ENCODE data around the gene PKD1L1.

PKD1L1 gene

DNA sequence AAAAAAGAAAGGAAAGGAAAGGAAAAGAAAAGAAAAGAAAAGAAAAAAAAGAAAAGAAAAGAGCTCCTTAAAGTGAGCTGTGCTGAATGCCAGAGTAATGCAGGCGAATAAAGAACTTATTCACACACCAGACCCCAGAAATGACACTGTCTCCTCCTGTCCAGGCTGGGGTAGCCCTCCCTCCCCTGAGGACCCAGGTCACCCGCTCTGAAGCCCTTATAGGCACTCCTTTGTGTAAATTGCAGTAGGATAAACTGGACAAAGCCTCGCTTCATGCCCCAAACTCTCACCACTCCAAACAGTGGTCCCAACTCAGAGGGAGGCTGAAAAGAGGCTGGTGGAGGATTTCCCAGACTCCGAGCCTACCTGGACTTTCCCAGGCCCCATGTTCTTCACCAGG, 46.3 kb downstream of the PKD1L1 start:
- DNase-seq: no peak

DNA sequence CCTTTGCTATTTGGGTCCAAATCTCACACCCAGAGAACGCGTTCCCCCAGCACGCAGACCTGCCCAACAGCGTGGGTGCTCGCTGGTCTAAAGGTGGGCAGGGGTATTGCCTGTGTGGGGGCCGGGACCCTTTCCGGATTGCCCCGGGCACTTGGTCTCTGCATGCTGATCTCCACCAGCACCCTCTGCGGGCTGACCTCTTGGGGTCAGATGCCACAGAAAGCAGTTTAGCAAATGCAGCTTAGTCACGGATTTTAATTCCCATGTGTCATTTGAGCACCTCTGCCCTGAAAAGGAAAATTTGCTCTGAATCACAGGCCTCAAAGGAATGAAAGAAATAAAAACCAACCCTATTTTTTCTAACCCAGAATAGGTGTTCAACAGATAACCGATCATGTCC, 46.7 kb downstream of the PKD1L1 start:
- no peak for DNase-seq

- DNase-seq: no peak
Observed at GRCh38 chr7:47897831-47898230, 50.4 kb downstream of the PKD1L1 start.

DNA sequence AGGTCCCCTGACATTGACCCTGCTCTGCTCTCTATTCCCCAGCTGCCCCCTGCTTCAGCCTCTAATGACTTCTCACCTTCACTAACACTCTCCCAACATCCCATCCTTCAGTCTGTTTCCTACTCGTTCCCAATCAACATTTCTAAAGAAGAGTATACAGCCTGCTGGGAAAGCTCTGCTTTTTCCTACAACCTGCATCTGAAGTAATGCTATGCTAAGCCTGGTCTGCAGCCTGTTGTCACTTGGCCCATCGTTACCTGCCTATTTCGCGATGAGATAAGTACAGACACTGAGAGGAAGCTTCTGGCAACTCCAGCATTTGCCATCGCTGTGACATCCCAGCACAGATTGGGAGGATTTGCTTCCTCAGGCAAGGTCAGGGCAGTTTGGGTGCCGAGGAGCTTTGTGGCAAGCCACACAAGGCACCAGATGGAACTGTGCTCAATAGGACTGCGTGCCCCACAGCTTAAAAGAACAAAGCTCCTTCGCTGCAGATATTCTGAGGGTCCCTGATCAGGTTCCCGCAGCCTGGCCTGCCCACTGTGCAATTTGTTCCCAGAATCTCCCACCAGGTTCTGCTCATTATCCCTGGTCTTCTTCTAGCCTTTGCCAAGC, 51.4 kb downstream of the PKD1L1 start:
- no peak for DNase-seq

GRCh38 chr7:47895026-47895425, 53.2 kb downstream of the PKD1L1 start:
- DNase-seq: no peak

DNA sequence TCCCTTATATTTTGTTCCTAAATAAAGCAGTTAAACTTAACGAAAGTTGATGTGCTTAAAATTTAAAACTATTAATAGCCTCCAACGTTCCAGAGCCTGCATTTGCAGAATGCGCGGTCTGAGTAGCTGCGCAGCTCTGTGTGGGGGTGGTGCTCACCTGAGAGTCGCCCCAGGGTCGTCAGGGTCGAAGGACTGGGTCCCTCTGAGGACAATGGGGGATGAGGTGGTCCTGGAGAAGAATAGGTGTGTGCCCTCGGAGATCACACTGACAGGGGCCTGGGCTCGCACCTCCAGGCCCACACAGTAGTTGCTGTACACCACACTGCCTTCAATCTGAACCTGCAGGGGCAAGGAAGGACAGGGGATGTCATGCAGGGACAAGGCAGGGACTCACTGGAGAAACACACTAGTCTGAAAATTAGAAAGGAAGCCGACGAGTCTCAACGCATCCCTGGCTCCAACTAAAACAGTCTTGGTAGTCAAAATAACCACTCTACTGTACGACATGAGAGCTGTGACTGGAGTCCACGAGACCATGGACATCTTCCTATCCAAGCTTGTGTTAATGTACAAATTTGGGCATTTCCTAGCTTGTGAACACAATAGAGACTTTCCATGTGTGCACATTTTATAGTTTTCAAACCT, 54.4 kb downstream of the PKD1L1 start:
- DNase-seq: no peak

- DNase-seq: no peak
Observed at GRCh38 chr7:47893238-47893637, 55.0 kb downstream of the PKD1L1 start.

- no peak for DNase-seq
Observed at GRCh38 chr7:47890606-47891005, 57.7 kb downstream of the PKD1L1 start.

DNA sequence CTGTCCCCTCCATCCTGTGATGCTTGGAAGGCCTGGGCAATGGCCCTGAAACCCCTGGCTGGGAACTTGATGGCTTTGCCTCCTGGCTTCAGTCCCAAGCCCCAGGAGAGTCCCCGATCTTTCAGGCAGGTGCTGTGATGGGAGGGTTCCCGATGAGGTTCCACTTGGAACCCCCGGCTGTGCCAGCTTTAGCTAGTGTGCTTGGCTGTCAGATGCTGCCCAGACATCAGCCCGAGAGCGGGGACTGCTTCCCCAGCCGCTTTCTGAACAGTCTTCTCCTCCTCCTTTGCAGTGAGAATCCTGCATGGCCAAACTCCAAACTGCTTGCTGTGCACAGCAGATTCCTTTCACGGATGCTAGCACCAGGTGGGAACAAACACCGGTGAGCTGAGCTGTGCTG, 58.1 kb downstream of the PKD1L1 start:
- no peak for DNase-seq

DNA sequence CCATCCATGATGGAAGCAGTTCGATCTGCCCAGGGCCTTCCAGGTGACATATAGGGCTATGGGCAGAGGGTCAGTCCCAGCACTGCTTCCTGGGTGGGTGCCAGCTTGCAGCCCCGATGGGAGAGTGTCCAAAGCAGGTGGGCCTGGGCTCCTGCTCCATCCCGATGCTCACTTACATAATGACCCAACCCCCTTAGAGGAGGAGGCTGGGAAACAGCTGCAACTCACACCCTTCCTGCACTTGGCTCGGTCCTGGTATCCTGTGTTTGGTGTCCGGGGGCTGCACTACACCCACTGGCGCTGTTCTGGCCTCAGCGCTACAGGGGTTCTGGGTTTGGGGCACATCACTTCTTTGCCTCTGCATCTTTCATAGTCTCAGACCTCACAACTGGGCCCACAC, 58.5 kb downstream of the PKD1L1 start:
- DNase-seq: no peak

- DNase-seq: no peak
Observed at GRCh38 chr7:47888371-47889265, 59.6 kb downstream of the PKD1L1 start.

- DNase-seq: no peak
Observed at GRCh38 chr7:47887016-47887640, 61.1 kb downstream of the PKD1L1 start.

DNA sequence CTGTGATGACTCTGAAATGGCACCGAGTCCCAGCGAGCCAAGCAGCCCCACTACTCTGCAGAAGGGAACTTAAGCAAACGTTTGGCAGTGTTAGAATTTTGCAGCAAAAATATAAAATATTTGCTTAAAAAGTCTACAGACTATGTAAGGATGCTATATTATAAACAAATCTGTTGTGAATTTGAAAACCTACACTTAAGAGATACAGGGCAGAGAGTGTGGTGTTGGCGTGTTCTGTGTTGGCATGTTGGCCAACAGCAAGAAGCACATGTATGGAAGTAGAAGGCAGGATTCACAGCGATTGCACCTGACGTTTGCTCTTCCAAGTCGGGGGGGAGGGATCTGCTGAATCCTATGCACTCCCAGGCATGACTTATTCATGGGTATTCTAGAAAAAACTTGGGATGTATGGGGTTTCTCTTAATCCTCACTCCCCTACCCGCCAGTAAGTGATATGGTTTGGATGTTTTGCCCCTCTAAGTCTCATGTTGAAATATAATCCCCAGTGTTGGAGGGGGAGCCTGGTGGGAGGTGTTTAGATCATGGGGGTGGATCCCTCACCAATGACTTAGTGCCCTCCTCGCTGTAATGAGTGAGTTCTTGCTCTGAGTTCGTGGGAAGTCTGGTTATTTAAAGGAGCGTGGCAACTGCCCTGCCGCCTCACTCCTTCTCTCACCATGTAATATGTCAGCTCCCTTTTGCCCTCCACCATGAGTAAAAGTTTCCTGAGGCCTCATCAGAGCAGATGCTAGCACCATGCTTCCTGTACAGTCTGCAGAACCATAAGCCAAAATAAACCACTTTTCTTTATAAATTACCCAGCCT, 62.1 kb downstream of the PKD1L1 start:
- no peak for DNase-seq

DNA sequence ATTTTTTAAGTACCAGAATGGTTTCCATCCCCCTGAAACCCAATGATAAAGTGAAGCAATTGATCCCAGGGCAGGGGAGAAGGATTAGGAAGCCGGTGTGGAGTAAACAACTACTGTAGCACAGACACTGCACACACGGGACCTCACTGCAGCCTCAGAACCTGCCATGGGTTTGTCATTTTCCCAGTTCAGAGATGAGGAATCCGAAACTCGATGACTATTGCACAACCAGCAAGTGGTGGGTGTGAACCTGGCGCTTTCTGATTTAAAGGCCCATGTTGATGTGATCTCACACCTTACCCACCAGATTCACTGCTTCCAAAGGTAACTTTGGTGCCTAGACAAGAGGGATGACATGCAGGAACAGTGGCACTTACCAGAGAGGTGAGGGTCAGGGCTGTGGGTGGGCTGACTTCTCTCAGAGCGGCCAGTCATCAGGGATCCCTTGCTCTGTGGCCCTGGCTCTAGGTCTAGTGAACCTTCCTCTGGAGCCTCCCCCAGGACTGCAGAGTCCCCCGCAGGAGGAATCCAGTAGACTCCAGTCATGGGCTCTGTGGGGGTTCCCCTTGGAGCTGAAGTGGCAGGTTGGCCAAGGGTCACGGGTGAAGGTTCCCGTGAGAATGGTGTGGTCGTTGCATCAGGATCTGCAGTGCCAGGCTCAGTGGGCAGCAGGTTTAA, 62.8 kb downstream of the PKD1L1 start:
- no peak for DNase-seq

GRCh38 chr7:47884675-47885074, 63.6 kb downstream of the PKD1L1 start:
- no peak for DNase-seq

GRCh38 chr7:47882635-47883034, 65.6 kb downstream of the PKD1L1 start:
- DNase-seq: no peak

DNA sequence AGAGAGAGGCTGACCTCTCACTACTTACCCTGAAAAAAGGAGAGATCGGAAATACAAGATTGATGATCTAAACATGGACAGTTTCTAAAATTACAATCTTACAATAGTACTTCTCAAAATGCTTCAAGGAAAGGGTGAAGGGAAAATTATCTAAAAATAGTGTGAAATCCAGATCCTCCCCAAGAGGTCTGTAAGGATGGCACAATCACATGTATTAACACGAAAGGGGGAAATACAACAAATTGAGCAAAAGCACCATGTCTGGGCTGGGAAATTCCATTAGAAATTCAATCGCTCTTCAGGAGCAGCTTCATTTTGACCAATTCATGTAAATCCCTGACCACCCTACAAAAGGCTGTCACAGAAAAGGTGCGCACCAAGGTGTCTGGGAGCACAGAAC, 67.0 kb downstream of the PKD1L1 start:
- no peak for DNase-seq

DNA sequence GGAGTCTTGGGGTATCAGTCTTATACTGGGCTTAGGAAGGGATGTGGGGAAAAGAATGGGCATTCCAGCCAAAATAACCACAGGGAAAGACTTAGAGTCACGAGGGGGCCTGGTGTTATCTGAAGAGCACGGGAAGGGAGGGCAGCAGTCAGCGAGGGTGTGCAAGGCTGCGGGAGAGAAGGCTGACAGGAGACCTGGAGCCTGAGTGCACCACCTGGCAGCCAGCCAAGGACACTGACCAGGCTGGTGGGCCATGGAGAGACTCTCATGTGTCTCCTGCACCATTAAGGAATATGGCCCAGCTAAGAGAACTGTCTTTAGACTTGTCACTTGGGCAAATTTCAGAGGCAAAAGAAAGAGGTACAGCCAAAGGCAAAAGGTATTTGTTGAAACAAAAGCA, 69.6 kb downstream of the PKD1L1 start:
- DNase-seq: no peak

- DNase-seq: no peak
Observed at GRCh38 chr7:47877336-47877735, 70.9 kb downstream of the PKD1L1 start.

GRCh38 chr7:47875998-47876744, 72.1 kb downstream of the PKD1L1 start:
- no peak for DNase-seq

- DNase-seq: no peak
Observed at GRCh38 chr7:47875406-47875805, 72.9 kb downstream of the PKD1L1 start.
